PC-9 (cell line): ENCODE data around the gene SEMA3E.
"Not testable (repeated sequence)": the region's sequence is repeated elsewhere in the genome, so short reads cannot be mapped to it uniquely, and the experiment has no call there.

Experiments used
- CTCF ChIP-seq: fragments of 200-600 bp; sonication (generic); conservative IDR thresholded peaks from 2 replicates; pipeline ENCODE4 v1.6.1; 2017; ENCODE audit warnings: mixed run types, antibody characterized with exemption, mild to moderate bottlenecking, moderate library complexity
- EZH2 ChIP-seq: fragments of 200-600 bp; sonication (generic); IDR thresholded peaks from 2 replicates; pipeline ENCODE4 v1.8.0; 2017; ENCODE audit warnings: antibody characterized with exemption, low read depth

- TF ChIP-seq CTCF, EZH2: not testable (repeated sequence)
Measured at GRCh38 chr7:83552556-83552955, 96.4 kb downstream of the SEMA3E start.
